ENCODE data around the gene CPN2. TPM values are rescaled to one million over a fixed set of nuclear protein-coding genes. Genes with fewer than 3 reads are reported as not detected.

CPN2 gene
- total RNA-seq, 1 donor from 2014 or later, result not detected

GRCh38 chr3:194293546-194294198 lies 57.5 kb downstream of the CPN2 start:
- Histone ChIP-seq H3K9me3 (ENCODE audit: control insufficient read depth in 3 of 3, low read length in 3 of 3) (peaks cover 0 to 7% (median 0%) of the 10 kb centered on the region in 3 donors), H3K4me3 (ENCODE audit: low read length in 3 of 3) (no peak overlapping the region), H3K9ac (ENCODE audit: low read depth in 1 of 3, low read length in 3 of 3) (no peak overlapping the region), H3K27me3 (ENCODE audit: control insufficient read depth in 3 of 3, insufficient read depth in 3 of 3, low read length in 3 of 3) (no peaks in the 10 kb centered on the region), H3K4me1 (ENCODE audit: control insufficient read depth in 3 of 3, insufficient read depth in 3 of 3, low read length in 3 of 3) (peaks cover 4 to 5% (median 5%) of the 10 kb centered on the region in 3 donors), H3K27ac (ENCODE audit: low read depth, low read length) (no peak overlapping the region), H3K36me3 (ENCODE audit: control insufficient read depth in 3 of 3, insufficient read depth in 3 of 3, low read length in 3 of 3) (no peaks in the 10 kb centered on the region)

- Histone ChIP-seq H3K4me1 (ENCODE audit: control insufficient read depth in 3 of 3, insufficient read depth in 3 of 3, low read length in 3 of 3) (peaks cover 4 to 5% (median 5%) of the 10 kb centered on the region in 3 donors), H3K9ac (ENCODE audit: low read depth in 1 of 3, low read length in 3 of 3) (no peak overlapping the region), H3K27ac (ENCODE audit: low read depth, low read length) (no peak overlapping the region), H3K9me3 (ENCODE audit: control insufficient read depth in 3 of 3, low read length in 3 of 3) (peaks cover 0 to 7% (median 0%) of the 10 kb centered on the region in 3 donors), H3K36me3 (ENCODE audit: control insufficient read depth in 3 of 3, insufficient read depth in 3 of 3, low read length in 3 of 3) (no peaks in the 10 kb centered on the region), H3K27me3 (ENCODE audit: control insufficient read depth in 3 of 3, insufficient read depth in 3 of 3, low read length in 3 of 3) (no peaks in the 10 kb centered on the region), H3K4me3 (ENCODE audit: low read length in 3 of 3) (no peak overlapping the region)
Measured at GRCh38 chr3:194292331-194292730, 58.8 kb downstream of the CPN2 start.

Other genes with a start within 250 kb of the CPN2 start
- 23.0 TPM for gene HES1, start 215.2 kb downstream of the CPN2 start, total RNA-seq
- gene LRRC15, start 18.4 kb upstream of the CPN2 start, total RNA-seq, result 0.52 TPM
- gene GP5, start 47.9 kb upstream of the CPN2 start, total RNA-seq, result under 0.01 TPM
- 44.4 TPM for gene ATP13A3, start 135.7 kb upstream of the CPN2 start, total RNA-seq